Measurements from ENCODE around the gene JPH2.

GRCh38 chr20:44135012-44135412 lies 52.0 kb downstream of the JPH2 start:
- TF ChIP-seq CTCF (IDR thresholded peaks at IDR 0.05) (no peak), POLR2A (IDR thresholded peaks at IDR 0.05) (no peak), EP300 (IDR thresholded peaks at IDR 0.05) (no peak)
